BJ (cell line): Measurements from ENCODE around the gene FARP2. TPM values are rescaled to one million over a fixed set of nuclear protein-coding genes. Genes with fewer than 3 reads are reported as not detected.

Experiments used
- CTCF ChIA-PET: fragments of 350-600 bp; formaldehyde crosslinking; extraction: SDS; loops from one replicate; lab custom pipeline; 2021; ENCODE audit warnings: antibody characterized with exemption, inconsistent platforms; lab: Yijun Ruan, JAX
- POLR2A ChIA-PET: fragments of 300-600 bp; sonication (Branson Sonifier 250); formaldehyde crosslinking; extraction: SDS; loops from one replicate; lab custom pipeline; 2021; ENCODE audit warnings: antibody characterized with exemption; lab: Charles Lee
- DNase-seq: peaks from one replicate; pipeline ENCODE4 v3.0.0-alpha.2; 2011; ENCODE audit warnings: low read depth
- H3K27me3 ChIP-seq: 2 replicates; pipeline ENCODE4 v1.6.0; 2011; ENCODE audit warnings: low read length; ENCODE audit not compliant: control insufficient read depth, insufficient read depth
- H3K36me3 ChIP-seq: 2 replicates; pipeline ENCODE4 v1.5.1; 2011; ENCODE audit warnings: low read length; ENCODE audit not compliant: control insufficient read depth, insufficient read depth
- H3K4me3 ChIP-seq: 2 replicates; pipeline ENCODE4 v1.5.1; 2011; ENCODE audit warnings: low read depth, mild to moderate bottlenecking, control low read depth, low read length
- CTCF ChIP-seq: IDR thresholded peaks from 2 replicates; pipeline ENCODE4 v1.5.1; 2011; ENCODE audit warnings: low read depth, mild to moderate bottlenecking, control low read depth, inconsistent platforms, low read length, moderate library complexity; ENCODE audit not compliant: insufficient read depth
- polyA plus RNA-seq: library from polyadenylated mRNA; depleted of rRNA; stranded (reverse); fragments of >200 nt; gene quantifications from 2 replicates; pipeline ENCODE4 v1.2.3, GENCODE V29; 2011

Gene FARP2
- polyA plus RNA-seq, 1 experiment, result 28.7 TPM

- H3K36me3 ChIP-seq, result peaks cover 29% of the 10 kb centered on the region
- no peak overlapping the region for H3K4me3 ChIP-seq
- no peaks in the 10 kb centered on the region for H3K27me3 ChIP-seq
- ChIA-PET POLR2A (no interaction called here), CTCF (interaction anchor here (1.3 kb wide), 1 partner anchor 14 kb away, joined by 4 read pairs; no protein-coding TSS in a partner anchor)
- TF ChIP-seq CTCF, result no peak
- DNase-seq, result no peak
Measured at GRCh38 chr2:241350878-241351639, 5.0 kb upstream of the FARP2 start.

- ChIA-PET POLR2A (no interaction called here), CTCF (interaction anchor here (1.3 kb wide), 1 partner anchor 13 kb away, joined by 4 read pairs; no protein-coding TSS in a partner anchor)
- Histone ChIP-seq H3K27me3 (no peaks in the 10 kb centered on the region), H3K36me3 (peaks cover 27% of the 10 kb centered on the region), H3K4me3 (no peak overlapping the region)
- no peak for DNase-seq
- no peak for TF ChIP-seq CTCF
Measured at GRCh38 chr2:241351640-241352031, 4.4 kb upstream of the FARP2 start.

- no peak for TF ChIP-seq CTCF
- no peak for DNase-seq
- Histone ChIP-seq H3K4me3 (no peak overlapping the region), H3K27me3 (no peaks in the 10 kb centered on the region), H3K36me3 (peaks cover 23% of the 10 kb centered on the region)
- POLR2A ChIA-PET, result no interaction called here
- CTCF ChIA-PET, result no interaction called here
Measured at GRCh38 chr2:241352227-241352626, 3.9 kb upstream of the FARP2 start.

- H3K27me3 ChIP-seq, result no peaks in the 10 kb centered on the region
- DNase-seq, result no peak
- no peak for TF ChIP-seq CTCF
- ChIA-PET CTCF (interaction anchor here (1.1 kb wide), 2 partner anchors 37 kb away, joined by 3 to 5 read pairs; no protein-coding TSS in a partner anchor), POLR2A (no interaction called here)
- H3K36me3 ChIP-seq, result peaks cover 19% of the 10 kb centered on the region
- H3K4me3 ChIP-seq, result no peak overlapping the region
Measured at GRCh38 chr2:241354668-241355658, 1.1 kb upstream of the FARP2 start.

GRCh38 chr2:241356871-241357260, 781 bp downstream of the FARP2 start:
- DNase-seq, result no peak
- no peak for TF ChIP-seq CTCF
- peak overlapping the region; percentile 60 for H3K4me3 ChIP-seq
- ChIA-PET POLR2A (interaction anchor here (0.6 kb wide), 2 partner anchors 42 to 438 kb away, joined by 3 to 4 read pairs; no protein-coding TSS in a partner anchor), CTCF (no interaction called here)
- H3K36me3 ChIP-seq, result peaks cover 10% of the 10 kb centered on the region
- no peaks in the 10 kb centered on the region for H3K27me3 ChIP-seq
